Keratinocyte (primary cell): ENCODE measurements around the gene UBE2QL1.

Experiments used
- EZH2 ChIP-seq: IDR thresholded peaks from one replicate; pipeline ENCODE4 v1.6.1; 2012; ENCODE audit warnings: inconsistent platforms, mild to moderate bottlenecking, low read length, moderate library complexity
- TF ChIP-seq, protein P1 (sequence below), 3 experiments: IDR thresholded peaks in 1 of 3; conservative IDR thresholded peaks in 1 of 3; optimal IDR thresholded peaks in 1 of 3; 2 replicates in 2 of 3; 3 replicates in 1 of 3; pipeline versions ENCODE3 to v1.5.1; 2011; ENCODE audit warnings: low read length in 3 of 3, mild to moderate bottlenecking in 3 of 3, moderate library complexity in 2 of 3, control low read depth in 1 of 3, inconsistent platforms in 1 of 3; ENCODE audit not compliant: insufficient read depth in 2 of 3; ENCODE audit errors: extremely low read depth in 1 of 3

GRCh38 chr5:6431214-6432195 is 17.2 kb upstream of the UBE2QL1 start:
- TF ChIP-seq EZH2 = no peak
- TF ChIP-seq, protein P1, sequence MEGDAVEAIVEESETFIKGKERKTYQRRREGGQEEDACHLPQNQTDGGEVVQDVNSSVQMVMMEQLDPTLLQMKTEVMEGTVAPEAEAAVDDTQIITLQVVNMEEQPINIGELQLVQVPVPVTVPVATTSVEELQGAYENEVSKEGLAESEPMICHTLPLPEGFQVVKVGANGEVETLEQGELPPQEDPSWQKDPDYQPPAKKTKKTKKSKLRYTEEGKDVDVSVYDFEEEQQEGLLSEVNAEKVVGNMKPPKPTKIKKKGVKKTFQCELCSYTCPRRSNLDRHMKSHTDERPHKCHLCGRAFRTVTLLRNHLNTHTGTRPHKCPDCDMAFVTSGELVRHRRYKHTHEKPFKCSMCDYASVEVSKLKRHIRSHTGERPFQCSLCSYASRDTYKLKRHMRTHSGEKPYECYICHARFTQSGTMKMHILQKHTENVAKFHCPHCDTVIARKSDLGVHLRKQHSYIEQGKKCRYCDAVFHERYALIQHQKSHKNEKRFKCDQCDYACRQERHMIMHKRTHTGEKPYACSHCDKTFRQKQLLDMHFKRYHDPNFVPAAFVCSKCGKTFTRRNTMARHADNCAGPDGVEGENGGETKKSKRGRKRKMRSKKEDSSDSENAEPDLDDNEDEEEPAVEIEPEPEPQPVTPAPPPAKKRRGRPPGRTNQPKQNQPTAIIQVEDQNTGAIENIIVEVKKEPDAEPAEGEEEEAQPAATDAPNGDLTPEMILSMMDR (optimal IDR thresholded peaks at IDR 0.05 in 1 of 3, IDR thresholded peaks at IDR 0.05 in 1 of 3, conservative IDR thresholded peaks at IDR 0.05 in 1 of 3; ENCODE audit: extremely low read depth in 1 of 3, insufficient read depth in 2 of 3, low read length in 3 of 3) = no peak
